CD4-positive, alpha-beta T cell treated with Interleukin-6 at 100 ng/mL for 8 hours (primary cell): Measurements from ENCODE around the gene TMEM200B.
"Not testable (repeated sequence)": the region's sequence is repeated elsewhere in the genome, so short reads cannot be mapped to it uniquely, and the experiment has no call there.

ENCODE experiments used
- DNase-seq: peaks from one replicate; pipeline ENCODE4 v3.0.0-alpha.2; 2020; ENCODE audit warnings: mixed read lengths, low spot score

Gene TMEM200B

DNA sequence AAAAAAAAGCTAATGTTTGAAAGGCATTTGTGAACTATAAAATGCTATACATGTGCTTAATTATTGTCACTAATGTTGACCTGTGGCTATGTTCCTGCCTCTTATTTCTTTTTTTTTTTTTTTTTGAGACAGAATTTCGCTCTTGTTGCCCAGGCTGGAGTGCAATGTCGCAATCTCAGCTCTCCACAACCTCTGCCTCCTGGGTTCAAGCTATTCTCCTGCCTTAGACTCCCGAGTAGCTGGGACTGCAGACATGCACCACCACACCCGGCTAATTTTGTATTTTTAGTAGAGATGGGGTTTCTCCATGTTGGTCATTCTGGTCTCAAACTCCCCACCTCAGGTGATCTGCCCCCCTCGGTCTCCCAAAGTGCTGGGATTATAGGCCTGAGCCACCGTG, 15.7 kb downstream of the TMEM200B start:
- DNase-seq: not testable (repeated sequence)

DNA sequence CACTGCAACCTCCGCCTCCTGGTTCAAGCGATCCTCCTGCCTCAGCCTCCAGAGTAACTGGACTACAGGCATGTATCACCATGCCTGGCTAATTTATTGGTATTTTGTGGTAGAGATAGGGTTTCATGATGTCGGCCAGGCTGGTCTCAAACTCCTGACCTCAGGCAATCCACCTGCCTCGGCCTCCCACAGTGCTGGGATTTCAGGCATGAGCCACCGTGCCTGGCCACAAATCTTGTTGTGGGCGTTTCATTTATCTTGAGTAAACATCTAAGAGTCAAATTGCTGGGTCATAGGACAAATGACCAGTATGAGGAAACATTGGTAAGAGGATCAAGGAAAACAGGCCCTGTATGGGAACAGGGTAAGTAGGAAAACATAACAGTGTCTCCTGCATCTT, 17.9 kb downstream of the TMEM200B start:
- DNase-seq: no peak

DNA sequence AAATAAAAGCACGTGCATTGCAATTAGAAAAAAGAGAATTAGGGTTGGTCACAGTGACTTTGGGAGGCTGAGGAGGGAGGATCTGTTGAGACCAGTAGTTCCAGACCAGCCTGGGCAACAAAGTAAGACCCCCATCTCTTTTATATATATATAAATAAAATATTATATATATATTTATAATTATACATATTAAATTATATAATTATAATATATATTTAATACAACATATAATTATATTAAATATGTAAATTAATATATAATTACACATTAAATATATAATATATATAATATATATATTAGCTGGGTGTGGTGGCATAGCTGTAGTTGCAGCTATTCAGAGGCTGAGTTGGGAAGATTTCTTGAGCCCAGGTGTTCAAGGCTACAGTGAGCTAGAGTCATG, 23.2 kb downstream of the TMEM200B start:
- DNase-seq: no peak

DNA sequence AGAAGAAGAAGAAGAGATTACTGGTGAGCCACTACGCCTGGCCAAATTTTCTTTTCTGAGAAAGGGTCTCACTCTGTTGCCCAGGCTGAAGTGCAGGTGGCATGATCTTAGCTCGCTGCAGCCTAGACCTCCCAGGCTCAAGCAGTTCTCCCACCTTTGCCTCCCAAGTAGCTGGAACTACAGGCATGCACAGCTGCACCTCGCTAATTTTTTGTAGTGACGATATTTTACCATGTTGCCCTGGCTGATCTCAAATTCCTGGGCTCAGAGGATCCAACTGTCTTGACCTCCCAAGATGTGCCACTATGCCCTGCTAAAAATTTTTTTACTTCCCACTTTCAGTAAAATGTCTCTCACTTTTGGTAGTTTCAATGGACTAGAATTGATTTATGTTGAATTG, 24.4 kb downstream of the TMEM200B start:
- DNase-seq: no peak

DNA sequence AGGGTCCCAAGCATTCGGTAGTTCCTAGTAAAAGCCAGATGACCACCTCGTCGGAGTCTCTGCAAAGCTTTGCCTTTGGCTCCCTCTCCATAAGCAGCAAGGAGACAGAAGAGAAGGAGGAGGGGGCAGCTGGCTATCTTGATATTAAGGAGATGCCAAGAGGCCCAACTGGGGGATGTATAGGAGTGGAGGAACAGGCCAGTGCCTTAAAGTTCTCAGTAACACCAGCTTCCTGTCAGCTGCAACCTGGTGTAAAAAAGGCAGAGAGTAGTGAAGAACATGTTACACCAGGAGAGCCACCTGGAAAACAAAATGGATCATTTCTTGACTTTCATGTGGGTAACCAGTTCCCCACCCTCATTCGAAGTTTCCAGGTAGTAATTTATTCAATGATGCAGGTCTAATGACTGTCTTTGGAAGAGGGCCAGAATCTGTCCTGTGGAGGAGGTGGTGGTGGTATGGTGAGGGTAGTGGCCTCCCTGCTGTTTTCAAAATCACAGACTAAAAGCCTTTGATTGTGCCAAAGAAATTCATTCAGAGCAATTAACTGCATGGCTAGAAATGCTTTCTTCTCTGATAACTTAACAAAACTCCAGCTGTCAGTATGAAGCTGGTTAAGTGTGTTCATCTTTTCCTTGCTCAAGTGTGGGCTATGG, 27.3 kb downstream of the TMEM200B start:
- DNase-seq: no peak

DNA sequence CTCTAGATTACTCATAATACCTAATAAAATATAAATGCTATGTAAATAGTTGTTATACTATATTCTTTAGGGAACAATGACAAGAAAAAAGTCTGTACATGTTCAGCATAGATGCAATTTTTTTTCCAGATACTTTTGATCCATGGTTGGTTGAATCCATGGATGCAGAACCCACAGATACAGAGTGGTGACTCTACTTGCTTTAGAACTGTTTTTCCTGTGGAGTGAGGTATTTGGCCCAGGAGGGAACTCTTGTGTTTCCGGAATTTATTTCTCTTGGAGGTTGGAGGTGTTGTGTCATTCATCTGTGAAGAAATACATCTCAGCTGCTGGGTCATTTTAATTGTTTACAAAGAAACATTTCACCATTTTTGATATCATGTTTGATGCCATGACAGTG, 28.7 kb downstream of the TMEM200B start:
- no peak for DNase-seq

DNA sequence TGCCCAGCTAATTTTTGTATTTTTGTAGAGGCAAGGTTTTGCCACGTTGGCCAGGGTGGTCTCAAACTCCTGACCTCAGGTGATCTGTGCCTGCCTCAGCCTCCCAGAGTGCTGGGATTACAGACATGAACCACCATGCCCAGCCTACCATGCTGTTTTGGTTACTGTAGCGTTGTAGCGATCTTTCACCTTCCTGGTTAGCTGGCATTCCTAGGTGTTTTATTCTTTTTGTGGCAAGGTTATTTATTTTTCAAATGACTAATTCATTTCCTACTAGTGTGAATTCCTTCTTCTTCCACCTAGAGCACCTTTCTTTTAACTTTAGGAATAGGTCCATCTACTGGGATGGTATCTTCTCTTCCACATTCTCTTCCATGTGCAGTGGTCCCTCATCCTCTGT, 29.3 kb downstream of the TMEM200B start:
- no peak for DNase-seq

DNA sequence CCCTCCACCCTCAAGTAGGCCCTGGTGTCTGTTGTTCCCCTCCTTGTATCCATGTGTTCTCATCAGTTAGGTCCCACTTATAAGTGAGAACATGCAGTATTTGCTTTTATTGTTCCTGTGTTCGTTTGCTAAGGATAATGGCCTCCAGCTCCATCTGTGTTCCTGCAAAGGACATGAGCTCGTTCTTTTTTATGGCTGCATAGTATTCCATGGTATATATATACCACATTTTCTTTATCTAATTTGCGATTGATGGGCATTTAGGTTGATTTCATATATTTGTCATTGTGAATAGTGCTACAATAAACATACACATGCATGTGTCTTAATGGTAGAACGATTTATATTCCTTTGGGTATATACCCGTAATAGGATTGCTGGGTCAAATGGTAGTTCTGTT, 31.0 kb downstream of the TMEM200B start:
- not testable (repeated sequence) for DNase-seq

DNA sequence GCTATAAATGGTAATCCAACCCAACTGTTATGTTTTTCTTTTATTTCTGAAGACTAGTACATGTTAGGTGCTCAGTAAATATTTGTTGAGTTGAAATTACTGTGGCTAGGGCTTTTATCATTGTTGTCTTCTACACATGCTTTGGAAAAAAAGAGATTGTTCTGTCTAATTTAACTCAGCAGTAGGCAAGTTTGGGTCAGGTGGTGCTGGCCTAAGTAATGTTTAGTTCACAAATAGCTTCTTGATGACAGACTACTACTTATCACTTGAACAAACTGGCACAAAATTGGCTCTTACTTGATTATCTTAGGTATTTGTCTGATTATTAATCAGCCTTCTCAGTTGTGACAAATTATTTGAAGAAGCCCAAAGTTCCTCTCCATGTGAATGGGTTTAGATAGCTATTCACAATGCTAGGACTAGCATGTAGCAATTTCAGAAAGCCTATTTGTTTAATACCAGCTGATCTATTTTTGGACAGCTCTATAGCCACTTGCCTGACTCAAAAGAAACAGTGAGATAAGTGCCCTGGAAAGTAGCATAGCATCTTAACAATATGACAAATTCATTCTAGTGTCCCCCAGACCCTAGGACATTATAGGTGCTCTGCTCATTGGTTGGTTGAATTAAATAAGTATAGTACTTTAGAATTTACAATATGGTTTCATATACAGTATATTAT, 32.6 kb downstream of the TMEM200B start:
- DNase-seq: no peak

DNA sequence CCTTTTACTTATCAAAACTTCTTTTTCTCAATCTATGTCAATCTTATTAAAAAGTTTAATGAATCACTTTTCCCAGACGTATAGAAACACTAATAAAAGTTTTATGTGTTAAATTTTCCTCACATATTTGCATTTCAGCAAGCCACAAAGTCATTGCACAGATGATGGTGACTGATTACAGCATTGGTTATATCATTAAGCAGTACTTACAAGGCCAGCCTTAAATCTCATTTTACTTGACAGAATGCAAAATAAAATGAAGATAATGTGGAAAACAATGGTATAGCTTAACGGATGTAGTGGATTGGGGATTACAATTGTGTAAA, 39.5 kb downstream of the TMEM200B start:
- DNase-seq: no peak

DNA sequence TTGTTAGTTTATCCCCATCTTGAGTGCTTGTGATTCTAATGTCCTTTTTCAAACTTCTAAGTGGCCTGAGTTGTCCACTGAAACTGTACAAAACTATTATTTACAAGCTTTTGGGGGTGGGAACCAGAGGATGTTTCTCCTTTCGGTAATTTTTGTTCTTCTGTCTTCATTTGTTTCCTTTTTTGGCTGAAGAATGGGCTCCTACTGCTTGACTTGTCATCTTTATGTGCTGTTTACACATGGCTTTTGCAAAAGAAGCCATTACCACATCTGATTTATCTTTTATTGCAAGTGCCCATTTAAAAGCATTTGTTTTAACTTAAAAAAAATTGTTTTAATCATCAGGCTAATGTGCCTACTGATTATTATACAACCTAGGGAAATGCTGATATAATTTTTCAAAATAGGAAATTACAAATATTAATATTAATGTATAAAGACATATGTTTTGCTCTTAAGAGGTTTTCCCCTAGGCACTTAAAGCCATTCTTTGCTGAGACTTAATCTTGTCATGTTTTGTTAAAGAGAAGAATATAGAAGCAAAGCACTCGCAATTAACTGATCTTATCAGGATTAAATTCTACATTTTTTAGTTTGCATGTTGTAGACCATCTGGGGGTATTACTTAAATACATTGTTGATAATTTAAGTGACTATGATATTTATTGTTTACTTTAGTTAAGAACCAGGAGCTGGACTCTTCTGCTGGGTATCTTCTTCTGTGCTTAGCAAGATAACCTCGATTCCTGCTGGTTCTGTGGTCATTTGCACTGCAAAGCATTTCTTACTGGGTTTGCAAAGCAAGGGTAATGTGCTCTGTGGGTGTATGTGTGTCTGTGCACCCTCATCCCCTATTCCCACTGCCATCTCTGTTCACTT, 40.1 kb downstream of the TMEM200B start:
- no peak for DNase-seq

DNA sequence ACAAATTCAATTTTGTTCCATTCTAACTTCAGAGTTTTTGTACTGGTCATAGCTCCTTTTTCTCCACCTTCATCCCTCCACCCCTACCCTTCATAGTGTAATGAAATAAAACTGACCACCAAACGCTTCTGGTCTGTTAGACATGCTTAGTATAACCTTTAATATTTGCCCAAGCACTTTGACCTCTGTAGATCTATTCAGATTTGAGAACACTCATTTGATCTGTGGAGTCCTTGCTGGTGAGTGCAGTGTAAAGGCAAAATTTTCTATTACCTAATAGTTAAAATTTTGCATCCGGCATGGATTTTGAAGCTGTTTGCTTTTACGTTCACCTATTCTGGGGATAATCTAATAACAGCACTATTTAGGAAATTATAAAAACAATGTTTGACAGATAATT, 41.2 kb downstream of the TMEM200B start:
- no peak for DNase-seq

DNA sequence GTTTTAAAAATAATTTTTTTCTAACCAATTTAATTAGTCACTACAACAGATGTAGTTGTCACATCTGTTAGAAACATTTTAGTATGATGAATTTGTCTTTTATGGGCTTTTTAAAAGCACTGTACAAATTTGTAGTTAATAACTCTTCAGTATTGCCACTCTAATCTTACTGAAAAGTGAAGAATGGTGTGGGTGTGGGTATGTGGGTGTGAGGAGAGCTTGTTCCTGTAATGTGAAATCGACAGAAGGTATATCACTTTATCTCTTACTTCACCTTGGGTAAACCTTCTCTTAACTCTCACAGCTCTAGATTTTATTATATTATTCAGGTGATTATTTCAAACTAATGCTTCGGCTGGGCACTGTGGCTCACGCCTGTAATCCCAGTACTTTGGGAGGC, 42.5 kb downstream of the TMEM200B start:
- no peak for DNase-seq

DNA sequence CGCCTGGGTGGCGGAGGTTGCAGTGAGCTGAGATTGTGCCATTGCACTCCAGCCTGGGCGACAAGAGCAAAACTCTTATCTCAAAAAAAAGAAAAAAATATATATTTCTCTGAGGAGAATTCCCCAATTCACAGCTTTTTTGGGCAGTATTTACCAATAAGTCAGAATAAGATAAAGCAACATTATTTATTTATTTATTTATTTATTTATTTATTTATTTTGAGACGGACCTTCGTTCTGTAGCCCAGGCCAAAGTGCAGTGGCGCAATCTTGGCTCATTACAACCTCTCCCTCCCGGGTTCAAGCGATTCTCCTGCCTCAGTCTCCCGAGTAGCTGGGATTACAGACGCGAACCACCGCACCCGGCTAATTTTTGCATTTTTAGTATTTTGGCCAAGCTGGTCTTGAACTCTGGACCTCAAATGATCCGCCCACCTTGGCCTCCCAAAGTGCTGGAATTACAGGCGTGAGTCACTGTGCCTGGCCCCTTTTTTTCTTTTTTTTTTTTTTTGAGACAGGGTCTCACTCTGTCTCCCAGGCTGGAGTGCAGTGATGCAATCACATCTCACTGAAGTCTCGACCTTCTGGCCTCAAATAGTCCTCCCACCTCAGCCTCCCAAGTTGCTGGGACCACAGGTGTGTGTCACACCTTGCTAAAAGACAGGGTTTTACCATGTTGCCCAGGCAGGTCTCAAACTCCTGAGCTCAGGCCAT, 43.6 kb downstream of the TMEM200B start:
- DNase-seq: not testable (repeated sequence)

DNA sequence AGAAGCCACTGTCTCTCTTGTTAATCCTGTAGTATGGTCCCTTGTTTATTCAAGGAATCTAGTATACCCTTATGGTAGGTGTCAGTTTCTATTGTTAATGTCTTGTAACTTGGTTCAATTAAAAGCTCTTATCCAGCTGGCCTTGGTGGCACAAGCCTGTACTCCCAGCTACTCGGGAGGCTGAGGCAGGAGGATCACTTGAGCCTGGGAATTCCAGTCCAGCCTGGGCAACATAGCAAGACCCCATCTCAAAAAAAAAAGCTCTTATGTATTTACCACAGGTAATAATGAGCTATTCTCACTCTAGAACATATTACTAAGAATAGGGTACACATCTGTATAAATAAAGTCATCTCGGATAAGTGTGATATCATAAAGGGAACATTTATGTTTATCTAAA, 46.5 kb downstream of the TMEM200B start:
- DNase-seq: no peak
